ENCODE results near the gene RING1.
A peak's percentile ranks its signal among the peaks of the same experiment; 100 is the strongest.

RING1 gene

GRCh38 chr6:33192105-33192646 is 16.1 kb upstream of the RING1 start, which contains the start of gene COL11A2:
COL11A2 (minus strand) TSS chr6:33192467; CDS start chr6:33192240, 227 bp downstream.
- DNase-seq (ENCODE audit: low read depth, low spot score), result no peak

DNA sequence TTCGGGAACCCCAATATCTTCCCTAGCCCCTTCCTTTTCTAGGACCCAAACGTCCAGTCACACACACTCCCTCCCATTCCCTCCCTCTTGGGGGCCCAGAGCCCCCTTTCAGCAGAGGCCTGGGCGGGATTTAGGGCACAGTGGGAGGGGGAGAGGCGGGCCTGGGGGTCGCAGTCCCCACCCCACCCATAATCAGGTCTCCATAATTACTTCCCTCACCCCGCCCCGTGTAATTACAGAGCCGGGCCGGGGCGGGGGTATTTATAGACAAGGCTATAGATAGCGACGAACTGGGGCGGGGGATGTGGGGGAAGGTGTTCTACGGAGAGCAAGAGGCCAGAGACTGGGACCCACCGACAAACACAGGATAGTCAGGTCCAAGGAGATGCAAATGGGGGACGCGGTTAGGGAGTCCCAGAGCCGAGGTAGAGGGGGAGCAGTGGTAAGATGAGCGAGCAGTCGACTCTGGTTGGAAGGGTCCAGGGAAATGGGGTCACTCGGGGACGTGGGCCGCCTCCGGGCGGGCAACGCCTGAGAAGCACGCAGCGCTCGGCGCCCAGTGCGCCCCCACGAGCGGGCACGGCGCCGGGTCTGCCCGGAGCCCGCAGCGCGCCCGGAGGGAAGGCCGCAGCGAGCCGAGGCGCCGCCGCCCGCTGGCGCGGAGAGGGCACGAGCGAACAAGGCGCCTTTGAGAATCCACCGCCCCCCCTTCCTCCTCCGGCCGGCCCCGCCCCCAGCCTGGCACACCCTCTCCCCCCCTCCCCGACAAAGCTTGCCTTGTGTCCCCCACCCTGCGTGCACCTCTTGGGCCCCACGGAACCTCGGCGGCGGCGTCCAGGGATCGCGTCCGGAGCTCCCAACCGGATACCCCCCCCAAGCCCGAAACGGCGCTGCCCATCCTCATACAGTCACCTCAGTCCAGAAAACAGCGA is 15.4 kb upstream of the RING1 start:
- DNase-seq (ENCODE audit: low read depth, low spot score), result peak; percentile 60

DNA sequence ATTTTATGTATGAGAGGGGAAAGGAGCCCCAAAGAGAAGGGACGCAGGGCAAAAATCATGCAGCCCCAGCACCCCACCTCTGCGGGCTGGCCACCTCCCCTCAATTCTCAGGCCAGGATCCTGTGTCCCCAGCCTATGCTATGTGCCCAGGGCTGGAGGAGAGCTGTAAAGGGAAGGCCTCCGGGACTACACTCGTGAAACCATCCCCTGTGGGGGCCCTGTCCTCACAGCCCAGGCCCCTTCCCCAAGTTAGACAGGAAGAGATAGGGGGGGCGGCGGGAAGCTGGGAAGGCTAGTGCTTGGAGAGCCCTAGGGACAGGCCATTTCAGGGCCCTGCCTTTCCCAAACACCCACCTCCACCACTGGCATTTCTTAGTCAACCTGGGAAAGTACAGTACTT is 14.7 kb upstream of the RING1 start:
- DNase-seq (ENCODE audit: low read depth, low spot score), result no peak

GRCh38 chr6:33194431-33194979 is 13.8 kb upstream of the RING1 start:
- DNase-seq (ENCODE audit: low read depth, low spot score), result no peak

- DNase-seq (ENCODE audit: low read depth, low spot score), result no peak
These were observed 12.8 kb upstream of the RING1 start for GRCh38 chr6:33195304-33196165.

- DNase-seq (ENCODE audit: low read depth, low spot score), result peak; percentile 80
These were observed 10.8 kb upstream of the RING1 start for GRCh38 chr6:33197431-33198048.

GRCh38 chr6:33198159-33198852 is 10.0 kb upstream of the RING1 start:
- no peak for DNase-seq (ENCODE audit: low read depth, low spot score)

DNA sequence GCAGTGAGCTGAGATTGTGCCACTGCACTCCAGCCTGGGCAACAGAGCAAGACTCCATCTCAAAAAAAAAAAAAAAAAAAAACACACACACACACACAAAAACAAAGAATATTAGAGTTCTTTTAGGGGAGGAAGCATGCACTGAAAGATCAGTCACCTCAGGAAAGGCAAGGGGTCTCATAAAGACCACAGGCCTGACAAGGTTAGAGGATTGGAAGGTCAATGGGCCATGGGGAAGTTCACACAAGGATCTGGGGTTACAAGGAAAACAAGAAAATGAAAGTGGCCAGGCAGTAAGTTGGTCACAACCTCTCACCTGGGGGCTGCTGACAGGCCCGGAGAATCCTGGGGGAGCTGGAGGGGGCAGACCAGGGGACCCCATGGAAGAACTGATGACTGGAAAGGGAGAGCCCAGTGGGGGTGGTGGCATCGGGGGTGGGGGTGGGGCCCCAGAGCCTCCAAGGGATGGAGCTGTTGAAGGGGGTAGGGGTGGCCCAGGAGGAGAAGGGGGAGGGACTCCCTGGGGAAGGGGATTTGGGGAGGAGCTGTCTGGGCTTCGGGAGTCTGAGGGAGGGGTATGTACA is 9.4 kb upstream of the RING1 start:
- no peak for DNase-seq (ENCODE audit: low read depth, low spot score)

DNA sequence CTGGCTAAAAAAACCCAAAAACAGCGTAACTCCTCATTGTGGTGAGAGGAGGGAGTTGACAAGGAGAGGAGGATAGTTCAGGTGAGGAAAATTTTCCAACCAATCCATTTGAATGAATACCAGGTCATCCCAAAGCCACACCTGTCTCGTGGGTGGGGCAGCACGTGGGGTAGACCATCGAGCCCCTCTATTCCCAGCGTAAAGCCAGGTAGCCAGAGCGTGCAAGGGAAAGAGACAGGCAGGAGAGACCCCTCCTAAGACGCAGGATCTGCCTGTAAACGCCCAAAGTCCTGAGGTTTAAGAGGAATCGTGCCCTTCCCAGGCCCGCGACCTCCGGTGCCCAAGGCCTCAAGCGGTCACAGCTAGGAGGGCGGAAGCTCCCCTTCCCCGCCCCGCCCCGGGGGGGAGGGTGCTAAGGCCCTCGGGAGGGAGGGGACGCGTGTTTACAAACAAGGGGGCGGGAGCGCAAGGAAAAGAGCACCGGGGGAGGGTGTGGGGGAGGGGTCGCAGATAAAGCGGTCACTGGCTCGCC is 8.5 kb upstream of the RING1 start:
- DNase-seq (ENCODE audit: low read depth, low spot score), result peak; percentile 79

DNA sequence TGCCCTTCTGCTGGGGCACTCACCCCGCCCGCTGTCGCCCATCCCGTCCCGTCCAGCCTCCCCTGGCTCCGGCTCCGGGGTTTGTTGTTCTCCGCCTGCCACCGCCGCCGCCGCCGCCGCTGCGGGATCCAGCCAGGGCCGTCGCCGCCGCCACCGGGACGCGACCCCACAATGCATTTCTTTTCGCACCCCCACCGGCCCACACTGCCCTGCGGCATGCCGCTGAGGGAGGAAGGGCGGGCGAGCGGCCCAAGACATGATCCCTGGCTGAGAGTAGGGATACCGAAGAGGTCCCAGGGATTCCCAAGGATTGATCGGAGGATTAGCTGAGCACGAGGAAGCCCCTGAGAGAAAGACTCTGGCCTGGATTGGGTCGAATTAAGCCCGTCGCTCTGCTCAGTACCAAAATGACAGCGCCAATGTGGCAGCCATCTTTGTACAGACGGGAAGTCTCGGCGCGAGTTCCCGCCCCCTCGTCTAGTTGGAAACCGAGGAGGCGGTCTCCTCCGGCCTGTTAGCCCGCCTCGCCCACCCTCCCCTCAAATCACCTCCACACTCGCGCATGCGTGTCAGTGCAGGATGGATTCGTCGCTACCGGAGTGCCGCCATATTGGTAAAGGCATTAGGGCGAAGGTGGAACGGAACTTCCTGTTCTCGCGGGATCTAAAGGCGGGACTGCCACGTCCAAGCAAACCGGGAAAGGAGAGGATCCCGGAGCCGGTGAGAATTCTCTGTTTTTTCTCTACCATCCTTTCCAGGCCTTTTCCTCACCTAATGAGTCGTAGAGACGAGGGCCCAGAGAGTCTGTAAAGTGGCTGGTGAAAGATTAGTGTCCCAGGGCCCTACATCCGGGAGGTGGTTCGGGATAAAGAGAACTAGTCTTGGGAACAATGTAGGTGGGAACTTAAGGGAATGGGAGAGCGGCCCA is 7.8 kb upstream of the RING1 start, which contains the start of the genes RXRB and SLC39A7:
Gene RXRB, minus strand, starts transcription at position 447 of the 928 bp plus-strand sequence. Its CDS starts 189 bp downstream, at position 258.
Gene SLC39A7, plus strand, starts transcription at position 649 of the 928 bp plus-strand sequence. CDS start 379 bp downstream, outside the sequence.
- peak; percentile 100 for DNase-seq (ENCODE audit: low read depth, low spot score)

GRCh38 chr6:33201147-33201545 is 7.2 kb upstream of the RING1 start:
- DNase-seq (ENCODE audit: low read depth, low spot score), result no peak

DNA sequence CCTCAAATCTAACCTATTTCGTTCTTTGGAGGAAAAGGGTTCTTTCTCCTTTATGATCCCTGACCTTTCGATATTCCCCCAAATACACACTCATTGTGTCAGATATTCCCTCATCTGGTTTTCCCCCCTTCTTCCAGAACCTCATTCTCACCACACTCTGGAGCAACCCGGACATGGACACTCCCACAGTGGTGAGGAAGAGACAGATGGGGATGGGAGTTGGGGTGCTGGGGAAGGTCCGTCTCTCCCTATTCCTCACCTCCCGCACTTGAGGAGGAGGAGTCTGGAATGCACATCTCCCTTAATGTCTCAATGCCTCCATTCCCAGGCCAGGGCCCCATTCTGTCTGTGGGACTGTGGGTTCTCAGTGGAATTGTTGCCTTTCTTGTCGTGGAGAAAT is 6.4 kb upstream of the RING1 start:
- no peak for DNase-seq (ENCODE audit: low read depth, low spot score)

- no peak for DNase-seq (ENCODE audit: low read depth, low spot score)
These were observed 5.5 kb upstream of the RING1 start for GRCh38 chr6:33202799-33203198.

GRCh38 chr6:33203443-33204164 is 4.7 kb upstream of the RING1 start:
- no peak for DNase-seq (ENCODE audit: low read depth, low spot score)

DNA sequence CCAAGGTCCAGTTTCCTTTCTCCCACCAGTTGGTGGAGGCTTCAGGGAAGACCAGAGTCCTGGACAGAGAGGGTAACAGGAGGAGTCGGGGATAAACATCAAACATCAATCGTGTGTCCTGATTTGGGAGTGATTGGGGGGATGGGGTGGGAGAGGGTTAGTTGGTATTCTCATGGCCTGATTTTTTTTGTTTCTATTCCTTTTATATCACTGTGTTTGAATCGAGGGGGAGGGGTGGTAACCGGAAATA is 4.2 kb upstream of the RING1 start:
- DNase-seq (ENCODE audit: low read depth, low spot score), result no peak

GRCh38 chr6:33204415-33205190 is 3.7 kb upstream of the RING1 start, which contains the start of gene HSD17B8:
HSD17B8 (plus strand) TSS chr6:33204655; CDS start chr6:33204669, 14 bp downstream.
- peak; percentile 97 for DNase-seq (ENCODE audit: low read depth, low spot score)
